ENCODE measurements around the gene MAP7D3.

Gene MAP7D3

GRCh38 chrX:136193771-136194170 is 57.4 kb downstream of the MAP7D3 start:
- ChIA-PET CTCF (no interaction called here), POLR2A (no interaction called here)
- no peak for DNase-seq (ENCODE audit: extremely low spot score)
- TF ChIP-seq BHLHE40 (IDR thresholded peaks at IDR 0.05; ENCODE audit: borderline replicate concordance), result no peak
- no peak for TF ChIP-seq FOXK2 (IDR thresholded peaks at IDR 0.05)
- no peak for TF ChIP-seq ZNF384 (IDR thresholded peaks at IDR 0.05)
- no peak for TF ChIP-seq ELF4 (IDR thresholded peaks at IDR 0.05)
- no peak for TF ChIP-seq L3MBTL2 (conservative IDR thresholded peaks at IDR 0.05)
- TF ChIP-seq SUZ12 (IDR thresholded peaks at IDR 0.05), result no peak
- no peak for TF ChIP-seq LEF1 (IDR thresholded peaks at IDR 0.05; ENCODE audit: borderline replicate concordance)
- TF ChIP-seq HDGF (IDR thresholded peaks at IDR 0.05; ENCODE audit: borderline replicate concordance), result no peak
- no peak for TF ChIP-seq FOXA1 (IDR thresholded peaks at IDR 0.05)
- TF ChIP-seq FOXM1 (IDR thresholded peaks at IDR 0.05; ENCODE audit: borderline replicate concordance), result no peak
- TF ChIP-seq CTBP1 (IDR thresholded peaks at IDR 0.05; ENCODE audit: borderline replicate concordance), result no peak
- TF ChIP-seq ARNT (IDR thresholded peaks at IDR 0.05), result no peak
- TF ChIP-seq PKNOX1 (IDR thresholded peaks at IDR 0.05), result no peak

GRCh38 chrX:136192839-136193414 is 58.3 kb downstream of the MAP7D3 start:
- ChIA-PET POLR2A (no interaction called here), CTCF (interaction anchor here (0.7 kb wide), 1 partner anchor 64 kb away, joined by 3 read pairs; no protein-coding TSS in a partner anchor)
- no peak for TF ChIP-seq FOXK2 (IDR thresholded peaks at IDR 0.05)
- no peak for TF ChIP-seq ARNT (IDR thresholded peaks at IDR 0.05)
- TF ChIP-seq BHLHE40 (IDR thresholded peaks at IDR 0.05; ENCODE audit: borderline replicate concordance), result no peak
- TF ChIP-seq CTBP1 (IDR thresholded peaks at IDR 0.05; ENCODE audit: borderline replicate concordance), result no peak
- TF ChIP-seq PKNOX1 (IDR thresholded peaks at IDR 0.05), result no peak
- TF ChIP-seq SP1 (IDR thresholded peaks at IDR 0.05), result no peak
- no peak for TF ChIP-seq NFRKB (IDR thresholded peaks at IDR 0.05)
- TF ChIP-seq L3MBTL2 (conservative IDR thresholded peaks at IDR 0.05), result no peak
- TF ChIP-seq ELF4 (IDR thresholded peaks at IDR 0.05), result no peak
- TF ChIP-seq FOXA1 (IDR thresholded peaks at IDR 0.05), result no peak
- TF ChIP-seq LEF1 (IDR thresholded peaks at IDR 0.05; ENCODE audit: borderline replicate concordance), result no peak
- no peak for TF ChIP-seq TARDBP (IDR thresholded peaks at IDR 0.05)
- no peak for TF ChIP-seq ZNF384 (IDR thresholded peaks at IDR 0.05)
- no peak for TF ChIP-seq HDGF (IDR thresholded peaks at IDR 0.05; ENCODE audit: borderline replicate concordance)
- TF ChIP-seq SUZ12 (IDR thresholded peaks at IDR 0.05), result no peak
- TF ChIP-seq FOXM1 (IDR thresholded peaks at IDR 0.05; ENCODE audit: borderline replicate concordance), result no peak
- DNase-seq (ENCODE audit: extremely low spot score), result no peak

DNA sequence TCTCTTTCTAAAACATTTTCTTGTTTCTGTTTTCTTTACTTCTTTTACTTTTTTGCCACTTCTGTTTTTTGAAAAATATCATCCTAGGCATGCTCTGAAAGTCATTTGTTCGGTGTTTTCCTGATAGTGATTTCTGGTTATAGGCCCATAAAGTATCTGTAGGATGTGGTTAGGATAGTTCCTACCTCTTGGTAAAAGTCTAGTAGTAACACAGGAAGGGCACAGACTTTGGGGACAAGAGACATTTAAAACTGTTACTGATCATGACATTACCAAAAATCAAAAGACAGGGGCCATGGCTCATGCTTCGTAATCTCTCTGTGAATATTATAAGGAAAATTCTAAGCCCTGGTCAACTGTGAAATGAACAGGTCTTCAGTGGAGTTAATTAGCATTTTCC is 59.1 kb downstream of the MAP7D3 start:
- DNase-seq (ENCODE audit: extremely low spot score), result no peak
- TF ChIP-seq ZNF384 (IDR thresholded peaks at IDR 0.05), result no peak
- TF ChIP-seq TARDBP (IDR thresholded peaks at IDR 0.05), result no peak
- TF ChIP-seq L3MBTL2 (conservative IDR thresholded peaks at IDR 0.05), result no peak
- TF ChIP-seq NFRKB (IDR thresholded peaks at IDR 0.05), result no peak
- TF ChIP-seq HDGF (IDR thresholded peaks at IDR 0.05; ENCODE audit: borderline replicate concordance), result no peak
- ChIA-PET POLR2A (interaction anchor here (0.7 kb wide), 1 partner anchor 246 kb away, joined by 3 read pairs; no protein-coding TSS in a partner anchor), CTCF (interaction anchor here (0.7 kb wide), 1 partner anchor 64 kb away, joined by 3 read pairs; no protein-coding TSS in a partner anchor)

DNA sequence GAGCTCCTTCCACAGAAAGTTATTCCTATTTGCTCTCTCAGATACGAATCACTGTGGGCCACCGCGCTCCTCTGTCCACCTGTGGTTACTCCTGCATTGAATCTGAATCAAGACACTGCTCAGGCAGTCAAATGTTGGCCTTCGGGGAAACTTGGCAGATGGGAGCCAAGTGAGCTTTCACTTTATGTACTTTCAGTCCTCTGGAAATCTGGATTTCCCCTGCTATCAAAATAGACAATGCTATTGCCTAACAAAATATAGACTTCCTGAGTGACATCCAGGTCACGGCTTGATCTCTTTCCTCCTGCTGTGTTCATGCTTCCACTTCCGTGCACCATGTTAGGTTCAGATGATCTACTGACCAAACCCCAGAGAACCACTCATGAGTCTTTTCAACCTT is 60.0 kb downstream of the MAP7D3 start:
- POLR2A ChIA-PET, result no interaction called here
- TF ChIP-seq ZNF384 (IDR thresholded peaks at IDR 0.05), result no peak
- TF ChIP-seq LEF1 (IDR thresholded peaks at IDR 0.05; ENCODE audit: borderline replicate concordance), result no peak
- TF ChIP-seq L3MBTL2 (conservative IDR thresholded peaks at IDR 0.05), result no peak
- TF ChIP-seq ELF4 (IDR thresholded peaks at IDR 0.05), result no peak
- no peak for TF ChIP-seq PKNOX1 (IDR thresholded peaks at IDR 0.05)
- no peak for TF ChIP-seq FOXK2 (IDR thresholded peaks at IDR 0.05)
- no peak for TF ChIP-seq ARNT (IDR thresholded peaks at IDR 0.05)
- no peak for TF ChIP-seq SP1 (IDR thresholded peaks at IDR 0.05)
- CTCF ChIA-PET, result no interaction called here

DNA sequence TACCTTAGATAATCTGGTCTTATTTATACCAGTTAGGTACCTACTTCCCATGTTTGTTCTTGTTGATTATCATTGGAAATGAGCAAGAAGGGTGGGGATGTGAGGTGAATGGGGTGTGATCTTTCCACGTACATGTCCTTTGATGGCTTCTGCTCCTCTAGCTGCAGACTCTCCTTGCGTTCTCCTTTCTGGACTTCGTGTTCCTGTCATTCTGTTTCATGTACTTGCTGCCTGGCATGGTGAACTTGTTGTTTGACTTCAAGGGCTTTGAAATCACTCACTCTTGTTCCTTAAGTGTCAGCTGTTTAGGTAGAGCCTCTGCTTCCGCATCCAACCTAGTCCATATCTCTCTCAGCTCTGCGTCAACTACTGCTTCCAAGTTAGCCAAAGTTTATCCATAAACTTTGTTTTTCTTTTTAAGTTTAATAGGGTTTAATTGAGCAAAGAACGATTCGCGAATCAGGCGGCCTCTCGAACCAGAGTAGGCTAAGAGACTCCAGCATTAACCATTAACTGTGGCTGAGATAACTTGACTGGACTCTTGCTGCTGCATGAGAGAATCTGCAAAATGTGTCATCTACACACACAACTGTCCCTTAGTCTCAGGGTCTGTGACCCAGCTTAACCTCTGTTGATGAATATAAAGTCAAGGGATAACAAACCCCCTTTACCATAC is 61.0 kb downstream of the MAP7D3 start:
- ChIA-PET POLR2A (no interaction called here), CTCF (interaction anchor here (0.6 kb wide), 1 partner anchor 666 kb away, joined by 4 read pairs; no protein-coding TSS in a partner anchor)
- DNase-seq (ENCODE audit: extremely low spot score), result no peak
- TF ChIP-seq FOXM1 (IDR thresholded peaks at IDR 0.05; ENCODE audit: borderline replicate concordance) (no peak), NFRKB (IDR thresholded peaks at IDR 0.05) (no peak), FOXK2 (IDR thresholded peaks at IDR 0.05) (no peak)

More for the DNA sequence above, 60.0 kb downstream of the MAP7D3 start:
- no peak for DNase-seq (ENCODE audit: extremely low spot score)

GRCh38 chrX:136189222-136189621 is 62.0 kb downstream of the MAP7D3 start:
- TF ChIP-seq TARDBP (IDR thresholded peaks at IDR 0.05), result no peak
- TF ChIP-seq CTBP1 (IDR thresholded peaks at IDR 0.05; ENCODE audit: borderline replicate concordance), result no peak
- no peak for TF ChIP-seq FOXA1 (IDR thresholded peaks at IDR 0.05)
- TF ChIP-seq FOXM1 (IDR thresholded peaks at IDR 0.05; ENCODE audit: borderline replicate concordance), result no peak
- no peak for TF ChIP-seq LEF1 (IDR thresholded peaks at IDR 0.05; ENCODE audit: borderline replicate concordance)
- no peak for TF ChIP-seq PKNOX1 (IDR thresholded peaks at IDR 0.05)
- TF ChIP-seq ARNT (IDR thresholded peaks at IDR 0.05), result no peak
- TF ChIP-seq L3MBTL2 (conservative IDR thresholded peaks at IDR 0.05), result no peak
- TF ChIP-seq ZNF384 (IDR thresholded peaks at IDR 0.05), result no peak
- no peak for TF ChIP-seq NFRKB (IDR thresholded peaks at IDR 0.05)
- POLR2A ChIA-PET, result interaction anchor here (1.0 kb wide), 1 partner anchor 133 kb away, joined by 3 read pairs; no protein-coding TSS in a partner anchor
- CTCF ChIA-PET, result interaction anchor here (0.7 to 1.7 kb wide), 2 partner anchors 9 to 161 kb away, joined by 3 to 5 read pairs; no protein-coding TSS in a partner anchor
- DNase-seq (ENCODE audit: extremely low spot score), result no peak

Measured in HEK293T (cell line).